Measurements from ENCODE around the gene FREY1. TPM values are rescaled to one million over a fixed set of nuclear protein-coding genes. Genes with fewer than 3 reads are reported as not detected.

Gene FREY1
- total and polyA plus RNA-seq, 7 donors = 0.14 to 0.56 (median 0.37) TPM; not detected in 4

DNA sequence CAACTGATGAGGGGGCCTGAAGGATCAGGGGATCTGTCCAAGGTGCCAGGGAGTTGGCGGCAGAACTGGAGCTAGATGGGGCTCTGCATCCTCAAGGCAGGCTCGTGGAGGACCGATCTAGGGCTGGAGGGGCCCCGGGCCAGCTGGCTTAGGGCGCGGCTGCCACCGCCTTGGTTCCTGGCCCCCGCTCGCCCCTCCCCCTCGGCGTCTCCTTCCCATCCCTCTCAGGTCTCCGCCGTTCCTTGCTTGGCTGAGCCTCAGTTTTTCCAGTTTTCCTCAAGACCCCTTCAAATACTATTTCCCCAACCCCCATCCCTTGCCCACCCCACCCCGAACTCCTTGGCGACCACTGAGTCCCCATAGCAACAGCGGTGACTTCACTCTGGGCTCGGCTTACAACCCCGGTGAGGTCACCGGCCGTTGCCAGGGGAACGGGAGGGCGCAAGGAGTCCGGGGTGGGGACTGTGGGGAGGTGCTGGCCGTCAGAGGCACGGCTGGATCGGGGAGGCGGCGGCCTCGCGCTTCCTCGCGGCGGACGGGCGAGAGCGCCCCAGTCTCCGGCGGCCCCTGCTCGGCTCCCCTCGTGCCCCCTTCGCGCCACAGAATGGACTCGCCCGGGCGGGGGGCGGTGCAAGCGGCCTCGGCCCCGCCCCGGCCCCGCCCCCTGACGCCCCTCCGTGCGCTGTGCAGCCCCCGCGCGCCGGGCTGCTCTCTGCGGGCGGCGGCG lies 7.5 kb downstream of the FREY1 start:
- DNase-seq = peak; percentile 85 to 93
- Histone ChIP-seq H3K4me1 (peaks cover 7% of the 10 kb centered on the region), H3K27ac (no peak overlapping the region), H3K4me3 (peak overlapping the region; percentile 69), H3K27me3 (ENCODE audit: insufficient read depth in 3 of 3, low read length in 2 of 3) (peaks cover 0 to 38% (median 13%) of the 10 kb centered on the region in 3 donors), H3K9me3 (no peaks in the 10 kb centered on the region), H3K36me3 (ENCODE audit: insufficient read depth in 1 of 2, low read depth in 1 of 2) (no peaks in the 10 kb centered on the region)
- TF ChIP-seq, protein P1, sequence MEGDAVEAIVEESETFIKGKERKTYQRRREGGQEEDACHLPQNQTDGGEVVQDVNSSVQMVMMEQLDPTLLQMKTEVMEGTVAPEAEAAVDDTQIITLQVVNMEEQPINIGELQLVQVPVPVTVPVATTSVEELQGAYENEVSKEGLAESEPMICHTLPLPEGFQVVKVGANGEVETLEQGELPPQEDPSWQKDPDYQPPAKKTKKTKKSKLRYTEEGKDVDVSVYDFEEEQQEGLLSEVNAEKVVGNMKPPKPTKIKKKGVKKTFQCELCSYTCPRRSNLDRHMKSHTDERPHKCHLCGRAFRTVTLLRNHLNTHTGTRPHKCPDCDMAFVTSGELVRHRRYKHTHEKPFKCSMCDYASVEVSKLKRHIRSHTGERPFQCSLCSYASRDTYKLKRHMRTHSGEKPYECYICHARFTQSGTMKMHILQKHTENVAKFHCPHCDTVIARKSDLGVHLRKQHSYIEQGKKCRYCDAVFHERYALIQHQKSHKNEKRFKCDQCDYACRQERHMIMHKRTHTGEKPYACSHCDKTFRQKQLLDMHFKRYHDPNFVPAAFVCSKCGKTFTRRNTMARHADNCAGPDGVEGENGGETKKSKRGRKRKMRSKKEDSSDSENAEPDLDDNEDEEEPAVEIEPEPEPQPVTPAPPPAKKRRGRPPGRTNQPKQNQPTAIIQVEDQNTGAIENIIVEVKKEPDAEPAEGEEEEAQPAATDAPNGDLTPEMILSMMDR (IDR thresholded peaks at IDR 0.05) = no peak
- ATAC-seq = peak; percentile 66 to 90 (median 82)
- intact Hi-C loops (cut with DNase I) = no loop called here
- 0 to 2% (median 0%) methylated on average over 27 to 62 of the region's 62 CpGs for WGBS, 3 donors

DNA sequence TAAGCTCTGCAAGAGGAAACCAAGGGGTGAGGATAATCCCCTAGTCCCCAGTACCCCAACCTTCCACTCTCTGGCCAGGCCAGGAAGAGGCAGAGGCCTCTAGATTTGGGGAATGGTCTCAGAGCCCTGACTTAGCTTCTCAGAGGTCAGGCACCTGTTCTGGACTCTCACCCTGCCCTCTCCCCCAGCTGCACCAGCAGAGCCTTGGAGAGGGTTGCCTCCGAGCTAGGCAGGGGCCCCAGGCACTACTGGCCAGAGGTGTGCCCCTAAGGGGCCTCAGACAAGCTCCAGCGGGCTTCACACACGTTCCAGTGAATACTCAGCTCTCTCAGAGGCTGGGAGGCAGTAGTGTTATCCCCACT lies 8.0 kb downstream of the FREY1 start:
- intact Hi-C loops (cut with DNase I) = no loop called here
- WGBS, 3 donors = 7 to 9% (median 8%) methylated on average over 3 of the region's 3 CpGs
- peaks cover 0 to 38% (median 13%) of the 10 kb centered on the region in 3 donors for H3K27me3 ChIP-seq (ENCODE audit: insufficient read depth in 3 of 3, low read length in 2 of 3)

DNA sequence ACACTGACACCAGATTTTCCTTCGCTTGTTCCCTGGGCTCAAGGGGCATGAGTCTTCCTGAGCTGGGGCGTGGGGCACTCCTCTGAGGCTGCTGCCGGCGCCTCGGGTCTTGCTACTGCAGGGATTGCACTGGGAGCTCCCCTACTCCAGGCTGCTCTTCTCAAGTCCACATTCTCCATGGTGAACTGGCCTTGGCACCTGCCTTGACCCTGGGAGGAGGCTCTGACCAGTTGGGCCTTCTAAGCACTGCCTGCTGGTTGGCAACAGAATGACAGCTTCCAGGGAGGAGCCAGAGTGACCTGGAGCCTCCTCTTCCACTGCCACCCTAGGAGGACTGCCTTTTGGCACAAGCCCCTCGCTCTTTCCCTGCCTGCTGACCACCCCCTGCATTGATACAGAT lies 9.5 kb downstream of the FREY1 start:
- Histone ChIP-seq H3K4me3 (no peak overlapping the region), H3K4me1 (peaks cover 7% of the 10 kb centered on the region), H3K27ac (no peak overlapping the region), H3K27me3 (ENCODE audit: insufficient read depth in 3 of 3, low read length in 2 of 3) (peaks cover 0 to 38% (median 13%) of the 10 kb centered on the region in 3 donors), H3K9me3 (no peaks in the 10 kb centered on the region), H3K36me3 (ENCODE audit: insufficient read depth in 1 of 2, low read depth in 1 of 2) (no peaks in the 10 kb centered on the region)
- TF ChIP-seq, protein P1 (IDR thresholded peaks at IDR 0.05) = no peak
- peak; percentile 3 to 44 for DNase-seq
- intact Hi-C loops (cut with DNase I) = no loop called here
- no peak for ATAC-seq
- 79 to 84% (median 82%) methylated on average over 6 of the region's 6 CpGs for WGBS, 3 donors

More for the DNA sequence above, 8.0 kb downstream of the FREY1 start:
- ATAC-seq (no peak), DNase-seq (no peak)
- Histone ChIP-seq H3K4me3 (peak overlapping the region; percentile 69), H3K4me1 (peaks cover 7% of the 10 kb centered on the region), H3K9me3 (no peaks in the 10 kb centered on the region), H3K36me3 (ENCODE audit: insufficient read depth in 1 of 2, low read depth in 1 of 2) (no peaks in the 10 kb centered on the region), H3K27ac (no peak overlapping the region)
- TF ChIP-seq, protein P1 (IDR thresholded peaks at IDR 0.05) = no peak

DNA sequence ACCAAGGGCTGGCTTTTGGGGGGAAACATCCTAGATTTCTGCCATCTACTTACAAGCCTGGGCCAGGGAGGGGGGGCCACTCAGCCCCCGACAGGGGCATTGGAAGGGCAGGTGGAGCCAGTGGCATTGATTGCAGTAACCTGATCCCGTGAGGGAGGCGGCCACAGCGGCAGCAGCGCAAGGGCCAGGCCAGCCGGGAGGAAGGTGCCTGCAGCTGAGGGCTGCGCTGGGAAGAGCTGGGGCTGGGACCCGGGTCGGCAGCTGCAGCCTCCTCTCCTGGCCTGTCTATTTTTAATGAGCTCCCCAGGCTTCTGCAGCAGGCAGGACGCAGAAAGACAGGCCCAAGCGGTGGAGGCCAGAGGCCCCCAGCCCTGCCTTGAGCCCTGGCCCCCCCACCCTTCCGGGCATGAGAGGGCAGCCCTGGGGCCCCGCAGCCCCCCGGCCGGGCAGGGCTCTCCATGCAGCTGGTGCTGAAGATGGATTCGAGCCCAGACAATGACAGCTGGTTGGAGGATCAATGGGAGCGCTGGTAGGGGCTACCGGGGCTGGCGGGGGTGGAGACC lies 10.6 kb downstream of the FREY1 start:
- intact Hi-C loops (cut with DNase I) = no loop called here
- Histone ChIP-seq H3K36me3 (ENCODE audit: insufficient read depth in 1 of 2, low read depth in 1 of 2) (no peaks in the 10 kb centered on the region), H3K9me3 (no peaks in the 10 kb centered on the region), H3K27ac (no peak overlapping the region), H3K4me3 (no peak overlapping the region), H3K4me1 (peaks cover 7% of the 10 kb centered on the region), H3K27me3 (ENCODE audit: insufficient read depth in 3 of 3, low read length in 2 of 3) (peaks cover 0 to 38% (median 13%) of the 10 kb centered on the region in 3 donors)
- peak in 1 of 4 donors; percentile 35 for ATAC-seq
- 9 to 12% (median 10%) methylated on average over 16 to 19 of the region's 19 CpGs for WGBS, 3 donors
- TF ChIP-seq, protein P1 (IDR thresholded peaks at IDR 0.05) = no peak
- DNase-seq = peak; percentile 15 to 48

Measured in psoas muscle (tissue), 8 donors.